Medulla oblongata (tissue), 1 donor: Measurements from ENCODE around the gene ONECUT1.

Experiments used
- DNase-seq: peaks from one replicate; pipeline ENCODE4 v3.0.0-alpha.2; 2015; ENCODE audit errors: extremely low spot score

The ONECUT1 gene

GRCh38 chr15:52797625-52798501 is 7.7 kb upstream of the ONECUT1 start:
- DNase-seq, result no peak

DNA sequence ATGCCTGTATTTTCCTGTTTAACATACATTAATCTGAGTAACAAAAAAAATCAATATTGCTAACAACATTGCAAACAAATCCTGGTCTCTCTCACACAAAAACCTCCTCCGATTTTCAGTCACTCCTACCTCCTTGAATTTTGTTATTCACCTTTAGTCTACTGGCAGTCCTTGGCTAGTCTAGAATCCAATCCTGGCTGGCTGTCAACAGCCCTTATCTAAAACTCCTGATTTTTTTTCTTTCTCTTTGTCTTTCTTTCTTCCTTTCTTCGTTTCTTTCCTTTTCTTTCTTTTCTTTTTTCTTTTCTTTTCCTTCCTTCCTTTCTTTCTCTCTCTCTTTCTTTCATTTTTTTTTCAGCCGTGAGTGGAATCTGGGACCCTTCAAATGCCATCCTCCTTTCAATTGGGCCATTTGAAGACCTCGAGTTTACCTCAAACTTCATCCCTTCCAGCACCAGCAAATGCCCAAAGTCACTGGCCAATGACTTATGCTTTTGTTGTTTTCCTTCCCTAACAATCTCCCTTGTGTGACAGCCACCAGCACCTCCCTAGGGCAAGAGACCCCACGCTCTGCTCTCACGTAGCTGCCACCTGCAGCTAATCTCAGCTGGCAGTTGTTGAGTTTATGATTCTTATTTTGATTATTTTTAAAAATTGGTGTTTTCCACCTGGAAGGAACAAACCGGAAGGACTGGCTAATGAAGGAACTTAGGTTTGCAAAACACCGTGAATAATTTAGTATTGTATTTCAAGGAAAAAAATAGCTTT is 6.8 kb upstream of the ONECUT1 start:
- no peak for DNase-seq

DNA sequence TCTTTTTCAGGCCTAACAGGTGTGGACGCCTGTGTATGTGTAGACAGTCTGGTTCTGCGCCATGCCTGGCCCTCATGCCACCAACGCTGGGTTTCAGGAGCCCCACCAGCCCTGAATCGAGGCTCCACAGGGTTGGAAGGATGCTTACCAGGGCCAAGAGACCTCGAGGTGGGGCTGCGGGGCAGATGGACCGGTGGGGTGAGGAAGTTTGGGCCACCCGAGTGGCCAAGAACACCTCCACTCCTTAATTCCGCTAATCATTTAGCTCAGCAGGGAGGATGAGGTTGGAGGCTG is 6.0 kb upstream of the ONECUT1 start:
- DNase-seq, result no peak

- no peak for DNase-seq
Observed at GRCh38 chr15:52795464-52796227, 5.5 kb upstream of the ONECUT1 start.

DNA sequence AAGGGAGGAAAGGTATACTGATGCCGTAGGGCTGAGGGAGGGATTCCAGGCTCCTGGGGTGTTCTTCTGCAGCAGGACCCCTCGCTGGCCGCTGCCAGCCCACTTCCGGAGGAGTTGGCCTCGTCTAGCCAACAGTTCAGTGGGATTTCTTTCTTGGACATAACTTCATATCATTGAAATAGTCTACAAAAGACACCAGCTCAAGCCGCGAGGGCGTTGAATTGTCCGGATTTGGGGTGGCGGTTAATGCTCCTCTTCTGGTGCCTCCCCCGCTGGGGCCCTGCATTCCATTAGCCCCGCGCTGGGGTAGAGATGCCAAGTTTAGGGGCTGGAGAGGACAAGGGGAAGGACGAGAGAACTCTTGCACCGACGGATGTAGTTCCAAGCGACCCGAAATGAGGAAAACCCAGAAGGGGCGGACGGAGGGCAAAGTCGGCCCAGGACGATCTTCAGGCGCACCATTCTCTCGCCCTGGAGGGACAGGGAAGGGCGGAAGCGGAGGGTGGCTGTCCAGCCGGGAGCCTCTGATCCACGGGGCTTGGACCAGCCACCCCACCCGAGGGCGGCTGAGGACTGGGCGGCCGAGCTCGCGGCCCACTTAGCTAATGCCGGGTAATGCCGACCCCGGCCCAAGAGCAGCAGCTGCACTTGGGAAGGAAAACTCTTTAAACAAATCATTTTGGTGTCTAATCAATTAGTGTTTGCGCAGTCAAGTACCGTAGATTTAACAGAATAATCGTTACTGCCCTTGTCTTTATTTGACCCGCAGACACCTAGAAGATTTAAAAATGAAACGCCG is 4.7 kb upstream of the ONECUT1 start:
- no peak for DNase-seq

- DNase-seq, result no peak
Observed at GRCh38 chr15:52791776-52792175, 1.6 kb upstream of the ONECUT1 start.

- no peak for DNase-seq
Observed at GRCh38 chr15:52790941-52791751, 1.0 kb upstream of the ONECUT1 start.

DNA sequence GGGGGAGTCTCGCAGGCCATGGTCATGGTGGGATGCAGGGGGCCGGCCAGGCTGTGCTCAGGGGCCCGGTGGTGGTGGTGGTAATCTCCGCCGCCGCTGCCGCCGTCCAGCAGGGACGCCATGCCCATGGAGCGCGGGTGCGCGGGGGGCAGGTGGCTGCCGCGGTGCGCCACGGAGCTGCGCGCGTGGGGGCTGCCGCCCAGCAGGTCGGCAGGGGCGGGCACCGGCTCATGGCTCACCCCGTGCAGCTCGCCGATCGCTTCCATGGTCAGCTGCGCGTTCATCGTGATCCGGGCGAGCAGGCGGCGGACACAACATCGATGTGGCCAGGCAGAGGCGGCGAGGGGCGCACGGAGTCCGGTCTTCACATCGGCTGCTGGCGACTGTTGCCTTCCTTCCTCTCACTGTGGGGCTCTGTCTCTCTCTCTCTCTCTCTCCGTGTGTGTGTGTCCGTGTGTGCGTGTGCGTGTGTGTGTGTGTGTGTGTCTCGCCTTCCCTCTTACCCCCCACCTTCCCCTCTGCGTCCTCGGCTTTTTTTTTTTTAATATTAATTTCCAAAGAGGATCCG is 451 bp downstream of the ONECUT1 start:
- no peak for DNase-seq

- no peak for DNase-seq
Observed at GRCh38 chr15:52789008-52789600, 1.0 kb downstream of the ONECUT1 start.

DNA sequence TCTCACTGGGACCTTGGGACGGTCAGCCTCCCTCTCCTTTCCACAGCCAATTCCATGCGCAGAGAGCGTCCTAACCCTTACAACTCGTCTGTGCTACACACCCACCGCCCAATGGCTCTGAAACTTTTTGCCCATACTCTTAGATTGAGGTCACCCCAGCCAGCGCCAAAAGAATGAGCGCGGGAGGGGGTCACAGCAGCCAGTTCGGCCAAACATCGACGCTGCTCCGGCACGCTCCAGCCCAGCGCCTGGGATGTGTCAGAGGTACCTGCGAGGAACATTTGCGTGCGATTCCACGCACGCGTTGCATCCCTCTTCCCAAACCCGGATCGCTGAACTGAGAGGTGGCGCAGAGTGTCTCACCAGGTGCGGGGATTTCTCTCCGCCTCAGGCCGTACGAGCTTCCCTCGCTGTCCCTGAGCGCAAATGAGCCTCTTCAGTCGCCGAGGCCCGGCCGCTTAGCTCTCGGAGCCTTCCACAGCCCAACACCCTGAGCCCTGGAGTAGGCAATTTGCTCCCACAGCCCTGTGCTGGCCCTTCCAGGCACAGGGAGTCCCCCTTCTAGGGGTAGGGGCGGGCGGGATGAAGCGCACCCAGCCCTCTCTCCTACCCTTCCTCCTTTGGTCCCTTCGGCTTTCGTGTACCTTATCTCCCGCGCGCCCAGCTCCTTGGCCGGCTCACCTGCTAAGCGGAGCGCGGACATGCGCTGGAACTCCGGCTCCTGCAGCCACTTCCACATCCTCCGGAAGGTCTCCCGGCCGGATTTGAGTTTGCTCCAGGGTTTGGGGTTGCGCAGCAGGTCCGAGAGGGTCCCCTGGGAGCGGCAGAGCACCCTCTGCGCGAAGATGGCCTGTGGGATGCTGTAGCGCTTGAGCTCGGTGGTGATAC is 1.8 kb downstream of the ONECUT1 start:
- no peak for DNase-seq

DNA sequence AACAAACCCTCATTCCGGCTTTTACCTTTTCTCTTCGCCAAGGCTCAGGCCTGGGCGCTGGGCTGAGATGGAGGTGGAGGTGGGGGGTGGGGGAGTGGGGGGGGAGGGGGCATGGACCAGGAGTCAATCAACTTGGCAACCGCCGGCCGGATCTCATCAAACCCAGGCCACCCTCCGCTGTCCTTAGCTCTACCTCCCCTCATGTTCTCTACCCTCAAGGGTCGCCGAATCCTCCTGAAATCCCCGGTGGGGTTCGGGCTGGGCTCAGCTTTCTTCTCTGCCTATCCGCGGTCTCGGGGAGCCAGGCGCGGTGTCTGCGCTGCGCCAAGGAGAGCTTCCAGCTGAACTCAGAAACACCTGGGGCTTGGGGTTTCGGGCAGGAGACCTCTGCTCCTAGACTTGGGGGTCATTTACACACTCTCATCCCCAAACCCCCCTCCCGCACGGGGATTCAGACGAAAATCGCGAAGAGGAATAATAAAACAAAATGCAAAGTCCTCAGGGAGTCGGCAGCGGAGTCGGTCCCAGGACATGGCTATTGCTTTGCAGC is 2.5 kb downstream of the ONECUT1 start:
- DNase-seq, result no peak

GRCh38 chr15:52787123-52787503 is 3.0 kb downstream of the ONECUT1 start:
- no peak for DNase-seq

GRCh38 chr15:52786436-52787122 is 3.6 kb downstream of the ONECUT1 start:
- no peak for DNase-seq

DNA sequence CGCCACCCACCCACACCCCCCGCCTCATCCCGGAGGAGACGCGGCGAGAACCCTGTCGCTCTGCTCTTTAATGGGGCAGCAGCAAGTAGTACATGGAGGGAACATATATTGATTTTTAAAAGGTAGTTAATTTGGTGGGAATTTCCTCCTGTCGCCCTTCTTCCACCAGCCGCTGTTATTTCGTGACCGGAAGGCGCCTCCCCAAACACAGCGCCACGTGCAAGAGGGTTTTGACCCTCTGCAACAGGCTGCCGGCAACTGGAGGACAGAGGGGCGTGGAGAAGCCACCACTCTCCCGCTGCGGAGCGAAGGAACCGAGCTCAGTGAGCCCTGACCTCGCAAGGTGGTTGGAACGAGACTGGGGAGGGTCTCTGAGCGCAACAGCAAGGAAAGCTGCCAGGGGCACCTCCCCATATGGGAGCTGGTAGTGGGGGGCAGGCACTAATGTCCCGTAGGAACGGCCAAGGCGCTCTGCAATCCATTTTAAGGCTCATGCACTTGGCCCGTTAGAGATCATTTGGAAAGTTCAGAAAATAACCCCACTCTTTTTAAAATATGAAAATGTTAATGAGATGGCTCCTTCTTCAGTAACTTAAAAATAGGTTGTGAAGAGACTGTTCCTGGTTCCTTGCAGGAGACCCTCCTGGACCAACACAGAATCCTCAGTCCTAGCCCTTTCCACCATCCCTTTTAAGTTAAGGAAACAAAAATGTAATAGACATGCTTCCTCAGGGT is 4.3 kb downstream of the ONECUT1 start:
- DNase-seq, result no peak

- DNase-seq, result no peak
Observed at GRCh38 chr15:52784799-52785671, 5.1 kb downstream of the ONECUT1 start.
